Measurements from ENCODE around the gene TMEM63B. TPM values are rescaled to one million over a fixed set of nuclear protein-coding genes. Genes with fewer than 3 reads are reported as not detected.

TMEM63B gene
- total RNA-seq, 1 donor from 2014 or later: 59.3 TPM

GRCh38 chr6:44169154-44169553 is 41.8 kb downstream of the TMEM63B start:
- DNase-seq (ENCODE audit: low read depth): no peak

DNA sequence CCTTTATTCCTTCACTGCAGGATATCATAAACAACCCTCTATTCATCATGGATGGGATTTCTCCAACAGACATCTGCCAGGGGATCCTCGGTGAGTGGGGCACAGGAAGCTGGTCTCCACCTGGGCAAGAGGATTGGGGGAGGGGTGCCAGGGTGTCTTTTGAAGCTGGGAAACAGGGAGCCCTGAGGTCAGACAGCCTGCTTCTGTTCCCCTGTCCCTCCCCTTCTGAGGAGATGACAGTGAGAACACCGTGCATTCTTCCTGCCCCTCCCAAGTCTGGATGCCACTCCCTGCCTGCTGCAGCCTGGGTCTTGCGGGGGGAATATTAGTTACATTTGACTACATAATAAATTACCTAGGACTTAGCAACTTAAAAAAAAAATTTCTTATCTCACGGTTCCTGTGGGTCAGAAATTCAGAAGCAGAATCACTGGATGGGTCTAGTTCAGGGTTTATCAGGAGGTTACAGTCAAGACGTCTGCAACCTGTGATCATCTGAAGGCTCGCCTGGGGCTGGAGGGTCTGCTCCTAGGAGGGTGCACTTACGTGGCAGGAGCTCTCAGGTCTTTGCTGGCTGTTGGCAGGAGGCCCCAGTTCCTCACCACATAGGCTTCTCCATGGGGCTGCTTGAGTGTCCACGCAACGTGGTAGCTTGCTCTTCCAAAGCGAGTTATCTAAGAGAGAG is 42.7 kb downstream of the TMEM63B start:
- Histone ChIP-seq H3K4me3 (ENCODE audit: low read depth, low read length) (no peak overlapping the region), H3K36me3 (ENCODE audit: control insufficient read depth, insufficient read depth, low read length) (no peaks in the 10 kb centered on the region), H3K27me3 (ENCODE audit: control insufficient read depth, insufficient read depth, low read length) (peaks cover 11% of the 10 kb centered on the region)
- no peak for DNase-seq (ENCODE audit: low read depth)
- TF ChIP-seq, protein P1, sequence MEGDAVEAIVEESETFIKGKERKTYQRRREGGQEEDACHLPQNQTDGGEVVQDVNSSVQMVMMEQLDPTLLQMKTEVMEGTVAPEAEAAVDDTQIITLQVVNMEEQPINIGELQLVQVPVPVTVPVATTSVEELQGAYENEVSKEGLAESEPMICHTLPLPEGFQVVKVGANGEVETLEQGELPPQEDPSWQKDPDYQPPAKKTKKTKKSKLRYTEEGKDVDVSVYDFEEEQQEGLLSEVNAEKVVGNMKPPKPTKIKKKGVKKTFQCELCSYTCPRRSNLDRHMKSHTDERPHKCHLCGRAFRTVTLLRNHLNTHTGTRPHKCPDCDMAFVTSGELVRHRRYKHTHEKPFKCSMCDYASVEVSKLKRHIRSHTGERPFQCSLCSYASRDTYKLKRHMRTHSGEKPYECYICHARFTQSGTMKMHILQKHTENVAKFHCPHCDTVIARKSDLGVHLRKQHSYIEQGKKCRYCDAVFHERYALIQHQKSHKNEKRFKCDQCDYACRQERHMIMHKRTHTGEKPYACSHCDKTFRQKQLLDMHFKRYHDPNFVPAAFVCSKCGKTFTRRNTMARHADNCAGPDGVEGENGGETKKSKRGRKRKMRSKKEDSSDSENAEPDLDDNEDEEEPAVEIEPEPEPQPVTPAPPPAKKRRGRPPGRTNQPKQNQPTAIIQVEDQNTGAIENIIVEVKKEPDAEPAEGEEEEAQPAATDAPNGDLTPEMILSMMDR (IDR thresholded peaks at IDR 0.05; ENCODE audit: insufficient read depth, low read length, poor library complexity, severe bottlenecking): no peak

More at GRCh38 chr6:44169154-44169553, 41.8 kb downstream of the TMEM63B start:
- Histone ChIP-seq H3K36me3 (ENCODE audit: control insufficient read depth, insufficient read depth, low read length) (no peaks in the 10 kb centered on the region), H3K27me3 (ENCODE audit: control insufficient read depth, insufficient read depth, low read length) (peaks cover 11% of the 10 kb centered on the region), H3K4me3 (ENCODE audit: low read depth, low read length) (no peak overlapping the region)
- TF ChIP-seq, protein P1 (IDR thresholded peaks at IDR 0.05; ENCODE audit: insufficient read depth, low read length, poor library complexity, severe bottlenecking): no peak

- H3K27me3 ChIP-seq (ENCODE audit: control insufficient read depth, insufficient read depth, low read length): peaks cover 6% of the 10 kb centered on the region
- DNase-seq (ENCODE audit: low read depth): no peak
- TF ChIP-seq, protein P1 (IDR thresholded peaks at IDR 0.05; ENCODE audit: insufficient read depth, low read length, poor library complexity, severe bottlenecking): no peak
- no peak overlapping the region for H3K4me3 ChIP-seq (ENCODE audit: low read depth, low read length)
- H3K36me3 ChIP-seq (ENCODE audit: control insufficient read depth, insufficient read depth, low read length): no peaks in the 10 kb centered on the region
Measured at GRCh38 chr6:44171899-44172546, 44.7 kb downstream of the TMEM63B start.

- Histone ChIP-seq H3K27me3 (ENCODE audit: control insufficient read depth, insufficient read depth, low read length) (peaks cover 6% of the 10 kb centered on the region), H3K4me3 (ENCODE audit: low read depth, low read length) (no peak overlapping the region), H3K36me3 (ENCODE audit: control insufficient read depth, insufficient read depth, low read length) (no peaks in the 10 kb centered on the region)
- DNase-seq (ENCODE audit: low read depth): peak; percentile 63
- TF ChIP-seq, protein P1 (IDR thresholded peaks at IDR 0.05; ENCODE audit: insufficient read depth, low read length, poor library complexity, severe bottlenecking): peak; percentile 86
Measured at GRCh38 chr6:44172731-44173500, 45.6 kb downstream of the TMEM63B start.

DNA sequence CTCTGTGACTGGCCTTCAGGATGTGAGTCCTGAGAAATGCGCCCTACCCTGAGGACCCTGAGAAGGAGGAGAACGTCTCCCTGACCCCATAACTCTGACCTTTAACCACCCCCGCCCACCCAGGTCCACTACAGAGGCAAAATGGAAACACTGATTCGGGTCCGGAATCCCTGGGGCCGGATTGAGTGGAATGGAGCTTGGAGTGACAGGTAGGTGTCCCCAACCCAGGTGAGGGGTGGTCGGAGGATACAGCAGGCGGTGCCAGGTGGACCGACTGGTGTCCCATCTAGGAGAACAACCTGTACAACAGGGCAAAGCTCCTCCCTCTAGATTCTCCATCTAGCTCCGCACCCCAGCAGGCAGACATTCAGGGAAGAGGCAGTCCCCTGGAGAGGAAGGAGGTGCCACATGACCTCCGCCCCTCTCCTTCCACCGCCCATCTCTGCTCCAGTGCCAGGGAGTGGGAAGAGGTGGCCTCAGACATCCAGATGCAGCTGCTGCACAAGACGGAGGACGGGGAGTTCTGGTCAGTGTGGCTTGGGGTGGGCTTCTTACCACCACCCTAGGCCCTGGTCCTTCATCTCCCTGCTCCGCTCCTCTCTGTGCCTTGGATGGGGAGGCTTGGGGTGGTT is 48.9 kb downstream of the TMEM63B start:
- peaks cover under 1% of the 10 kb centered on the region for H3K27me3 ChIP-seq (ENCODE audit: control insufficient read depth, insufficient read depth, low read length)
- TF ChIP-seq, protein P1 (IDR thresholded peaks at IDR 0.05; ENCODE audit: insufficient read depth, low read length, poor library complexity, severe bottlenecking): no peak
- no peak overlapping the region for H3K4me3 ChIP-seq (ENCODE audit: low read depth, low read length)
- DNase-seq (ENCODE audit: low read depth): no peak
- H3K36me3 ChIP-seq (ENCODE audit: control insufficient read depth, insufficient read depth, low read length): no peaks in the 10 kb centered on the region

Measured in kidney epithelial cell (primary cell).